ENCODE measurements around the gene E2F4.

GRCh38 chr16:67173808-67174705 lies 17.9 kb upstream of the E2F4 start:
- TF ChIP-seq CTCF (IDR thresholded peaks at IDR 0.05) (no peak), POLR2AphosphoS5 (IDR thresholded peaks at IDR 0.05; ENCODE audit: insufficient read depth in 1 of 2, low read depth in 1 of 2) (peak; percentile 52 to 87)
